Neuronal stem cell (in vitro differentiated cells): ENCODE measurements around the gene E4F1.
A peak's percentile ranks its signal among the peaks of the same experiment; 100 is the strongest.

Source experiments
- DNase-seq: peaks from one replicate; pipeline ENCODE4 v3.0.0-alpha.2; 2013; ENCODE audit warnings: low spot score
- H2AFZ ChIP-seq: one replicate; pipeline ENCODE4 v1.6.1; 2013; ENCODE audit warnings: mild to moderate bottlenecking, low read length, inconsistent platforms
- H2AK5ac ChIP-seq: 2 replicates; pipeline ENCODE4 v1.6.1; 2013; ENCODE audit warnings: low read depth, mild to moderate bottlenecking, inconsistent platforms, low read length, moderate library complexity, mixed read lengths
- H2BK120ac ChIP-seq: 2 replicates; pipeline ENCODE4 v1.6.1; 2013; ENCODE audit warnings: low read depth, mild to moderate bottlenecking, inconsistent platforms, low read length, moderate library complexity, mixed read lengths
- H2BK12ac ChIP-seq: one replicate; pipeline ENCODE4 v1.6.1; 2013; ENCODE audit warnings: low read length, inconsistent platforms
- H2BK15ac ChIP-seq: 2 replicates; pipeline ENCODE4 v1.6.1; 2013; ENCODE audit warnings: mild to moderate bottlenecking, low read length, inconsistent platforms, mixed read lengths
- H2BK5ac ChIP-seq: one replicate; pipeline ENCODE4 v1.6.1; 2013; ENCODE audit warnings: inconsistent platforms, mild to moderate bottlenecking, low read length, moderate library complexity
- H3K14ac ChIP-seq: one replicate; pipeline ENCODE4 v1.6.1; 2013; ENCODE audit warnings: low read length, inconsistent platforms
- H3K18ac ChIP-seq: 2 replicates; pipeline ENCODE4 v1.6.1; 2013; ENCODE audit warnings: low read length, inconsistent platforms
- H3K23ac ChIP-seq: 2 replicates; pipeline ENCODE4 v1.6.1; 2013; ENCODE audit warnings: low read depth, mild to moderate bottlenecking, mixed read lengths, low read length, inconsistent platforms; ENCODE audit not compliant: poor library complexity
- H3K27ac ChIP-seq: replicated peaks from 3 replicates; pipeline ENCODE4 v1.5.1; 2013; ENCODE audit warnings: low read length, inconsistent platforms
- H3K27me3 ChIP-seq, 3 experiments: 2 replicates each; pipeline ENCODE4 v1.6.1; 2013; ENCODE audit warnings: low read length in 3 of 3, mild to moderate bottlenecking in 2 of 3, inconsistent platforms in 1 of 3, low read depth in 1 of 3, mixed read lengths in 1 of 3, moderate library complexity in 1 of 3; ENCODE audit not compliant: control insufficient read depth in 3 of 3, insufficient read depth in 3 of 3
- H3K36me3 ChIP-seq, 2 donors: replicated peaks in 1 of 2; 2 replicates each; pipeline ENCODE4 v1.6.1; 2013; ENCODE audit warnings: low read length in 2 of 2; ENCODE audit not compliant: control insufficient read depth in 2 of 2, insufficient read depth in 2 of 2
- H3K4ac ChIP-seq: 2 replicates; pipeline ENCODE4 v1.6.1; 2013; ENCODE audit warnings: inconsistent platforms, mild to moderate bottlenecking, low read length, moderate library complexity
- H3K4me1 ChIP-seq, 2 donors: 1 replicate in 1 of 2; 2 replicates in 1 of 2; pipeline ENCODE4 v1.6.1; 2013; ENCODE audit warnings: low read length in 2 of 2, low read depth in 1 of 2; ENCODE audit not compliant: control insufficient read depth in 2 of 2, insufficient read depth in 1 of 2
- H3K4me2 ChIP-seq: one replicate; pipeline ENCODE4 v1.6.1; 2013; ENCODE audit warnings: mild to moderate bottlenecking, low read length, inconsistent platforms; ENCODE audit not compliant: insufficient read depth, poor library complexity, severe bottlenecking
- H3K4me3 ChIP-seq, 2 donors: 2 replicates each; pipeline ENCODE4 v1.5.1; 2013; ENCODE audit warnings: low read length in 2 of 2, mild to moderate bottlenecking in 2 of 2, inconsistent platforms in 1 of 2, moderate library complexity in 1 of 2
- H3K79me1 ChIP-seq: one replicate; pipeline ENCODE4 v1.6.1; 2013; ENCODE audit warnings: low read depth, mild to moderate bottlenecking, inconsistent platforms, low read length, moderate library complexity
- H3K9ac ChIP-seq: one replicate; pipeline ENCODE4 v1.6.1; 2013; ENCODE audit warnings: mild to moderate bottlenecking, low read depth, low read length, inconsistent platforms; ENCODE audit not compliant: poor library complexity
- H3K9me3 ChIP-seq, 2 donors: replicated peaks in 1 of 2; 2 replicates each; pipeline versions ENCODE3 to v1.6.1; 2013; ENCODE audit warnings: low read length in 2 of 2, mild to moderate bottlenecking in 2 of 2, inconsistent platforms in 1 of 2, low read depth in 1 of 2, mixed read lengths in 1 of 2, moderate library complexity in 1 of 2; ENCODE audit not compliant: control insufficient read depth in 2 of 2, insufficient read depth in 1 of 2
- H4K8ac ChIP-seq: one replicate; pipeline ENCODE4 v1.6.1; 2013; ENCODE audit warnings: low read depth, mild to moderate bottlenecking, inconsistent platforms, low read length, moderate library complexity
- H4K91ac ChIP-seq: one replicate; pipeline ENCODE4 v1.6.1; 2013; ENCODE audit warnings: low read length, low read depth, mild to moderate bottlenecking, inconsistent platforms; ENCODE audit not compliant: poor library complexity
- whole genome bisulfite sequencing, 2 donors: extraction: QIAGEN DNeasy Blood & Tissue Kit; methylation state at CpG; one replicate each; pipeline ENCODE4 v1.1.7; 2013; ENCODE audit warnings: missing lambda C conversion rate in 2 of 2, mixed read lengths in 1 of 2; ENCODE audit not compliant: insufficient read length in 2 of 2, insufficient replicate concordance in 1 of 2; ENCODE audit errors: extremely low coverage in 2 of 2; 5-methylcytosine and 5-hydroxymethylcytosine counted together

The E4F1 gene

DNA sequence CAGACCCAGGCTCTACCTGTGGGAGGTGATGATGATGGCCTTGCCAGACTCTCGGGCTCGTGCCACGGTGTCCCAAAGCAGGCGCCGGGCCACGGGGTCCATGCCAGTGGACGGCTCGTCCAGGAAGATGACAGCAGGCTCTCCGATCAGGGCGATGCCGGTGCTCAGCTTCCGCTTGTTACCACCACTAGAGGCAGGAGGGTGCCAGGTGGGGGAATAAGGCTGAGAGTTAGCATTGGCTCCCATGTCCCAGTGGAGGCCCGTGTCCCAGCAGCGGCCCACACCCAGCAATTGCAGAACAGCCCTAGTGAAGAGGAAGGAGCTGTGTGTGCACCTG, 54.8 kb downstream of the E4F1 start:
- Histone ChIP-seq H2AK5ac (peak overlapping the region; percentile 25), H3K27me3 (no peaks in the 10 kb centered on the region), H3K4me2 (no peak overlapping the region), H2BK12ac (no peak overlapping the region), H3K4me3 (no peak overlapping the region), H4K91ac (no peak overlapping the region), H2BK5ac (no peak overlapping the region), H3K4ac (no peak overlapping the region), H3K23ac (no peak overlapping the region), H3K4me1 (no peaks in the 10 kb centered on the region), H2AFZ (no peak overlapping the region), H3K36me3 (peaks cover 0 to 8% of the 10 kb centered on the region in 2 donors), H3K9me3 (no peaks in the 10 kb centered on the region), H3K9ac (no peak overlapping the region), H2BK120ac (no peak overlapping the region), H3K27ac (no peak overlapping the region), H4K8ac (no peak overlapping the region), H3K18ac (no peak overlapping the region), H3K14ac (no peak overlapping the region), H2BK15ac (no peak overlapping the region), H3K79me1 (peaks cover 2% of the 10 kb centered on the region)
- no peak for DNase-seq
- WGBS, 2 donors = no CpG with 5 or more reads among the region's 14 CpGs

DNA sequence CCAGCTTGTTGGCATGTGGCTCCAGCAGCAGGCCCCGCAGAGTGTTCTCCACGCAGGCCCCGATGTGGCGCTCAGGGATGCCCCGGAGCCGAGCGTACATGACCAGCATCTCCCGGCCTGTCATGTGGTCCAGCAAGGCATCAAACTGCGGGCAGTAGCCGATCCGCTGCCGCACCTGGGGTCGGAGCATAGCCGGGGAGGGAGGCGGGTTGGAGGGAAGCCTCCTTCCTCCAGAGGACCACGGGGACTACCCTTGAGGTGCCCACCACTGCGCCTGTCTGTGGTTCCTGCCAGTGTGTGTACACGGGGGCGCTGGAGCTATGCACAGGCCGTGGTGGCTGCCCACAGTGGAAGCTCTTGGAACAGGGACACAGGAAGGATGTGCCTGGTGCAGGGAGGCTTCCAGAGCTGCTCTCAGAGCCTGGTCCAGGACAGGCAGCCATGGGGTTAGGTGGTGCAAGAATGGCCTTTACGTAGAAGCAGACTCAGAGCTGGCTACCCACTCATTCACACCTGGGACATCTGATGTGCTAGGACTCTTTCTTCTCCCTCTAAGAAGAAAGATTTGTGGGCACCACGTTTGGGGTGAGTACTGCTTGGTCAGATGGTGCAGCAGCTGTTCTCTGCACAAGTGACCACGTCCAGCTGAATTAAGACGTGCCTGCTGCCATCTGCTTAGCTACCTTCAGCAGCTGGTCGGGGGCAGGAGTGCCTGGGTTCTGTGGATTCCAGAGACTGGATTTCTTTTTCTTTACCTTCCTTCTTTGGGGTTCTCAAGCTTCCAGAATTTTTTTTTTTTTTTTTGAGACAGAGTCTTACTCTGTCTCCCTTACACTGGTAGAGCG, 55.8 kb downstream of the E4F1 start:
- no peak for DNase-seq
- Histone ChIP-seq H3K36me3 (peaks cover 0 to 8% of the 10 kb centered on the region in 2 donors), H2BK15ac (no peak overlapping the region), H3K23ac (peak overlapping the region; percentile 59), H3K4ac (no peak overlapping the region), H3K9me3 (peaks cover 0 to 2% of the 10 kb centered on the region in 2 donors), H3K9ac (peak overlapping the region; percentile 60), H3K14ac (no peak overlapping the region), H3K79me1 (no peaks in the 10 kb centered on the region), H3K27me3 (no peaks in the 10 kb centered on the region), H4K91ac (no peak overlapping the region), H3K4me1 (no peaks in the 10 kb centered on the region), H3K4me3 (no peak overlapping the region), H2BK5ac (no peak overlapping the region), H3K4me2 (no peak overlapping the region), H2BK120ac (no peak overlapping the region), H2AFZ (no peak overlapping the region), H3K18ac (no peak overlapping the region), H2AK5ac (no peak overlapping the region), H3K27ac (no peak overlapping the region), H4K8ac (no peak overlapping the region), H2BK12ac (no peak overlapping the region)
- no CpG with 5 or more reads among the region's 26 CpGs for WGBS, 2 donors

DNA sequence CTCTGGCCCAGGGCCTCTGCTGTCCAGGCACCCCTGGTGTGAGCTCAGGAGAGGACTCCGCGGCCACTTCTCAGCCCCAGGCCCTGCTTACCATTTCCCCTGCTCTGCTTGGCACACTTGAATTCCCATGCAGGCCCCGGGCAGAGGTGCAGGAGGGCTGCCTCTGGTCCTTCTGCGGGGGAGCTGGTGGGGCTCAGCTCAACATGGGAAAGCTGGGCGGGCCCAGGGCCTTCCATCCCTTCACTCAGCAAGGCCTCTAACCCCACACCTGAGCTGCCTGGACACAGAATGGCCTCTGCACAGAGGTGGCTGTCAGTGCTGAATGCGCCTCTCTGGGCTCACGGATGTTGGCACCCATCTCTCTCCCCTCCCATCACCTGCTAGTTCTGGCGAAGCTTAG, 57.1 kb downstream of the E4F1 start:
- H2BK5ac ChIP-seq = peak overlapping the region; percentile 66
- no CpG with 5 or more reads among the region's 8 CpGs for WGBS, 2 donors
- peaks cover 0 to 14% of the 10 kb centered on the region in 2 donors for H3K36me3 ChIP-seq
- peaks cover 0 to 2% of the 10 kb centered on the region in 2 donors for H3K9me3 ChIP-seq
- peak overlapping the region; percentile 31 for H3K23ac ChIP-seq
- H3K79me1 ChIP-seq = no peaks in the 10 kb centered on the region
- H3K18ac ChIP-seq = no peak overlapping the region
- no peaks in the 10 kb centered on the region for H3K27me3 ChIP-seq
- no peak overlapping the region for H2BK120ac ChIP-seq
- no peak overlapping the region for H2BK12ac ChIP-seq
- H3K9ac ChIP-seq = peak overlapping the region; percentile 44
- H2BK15ac ChIP-seq = no peak overlapping the region
- no peak overlapping the region for H3K27ac ChIP-seq
- no peak for DNase-seq
- no peaks in the 10 kb centered on the region for H3K4me1 ChIP-seq
- no peak overlapping the region for H3K4me2 ChIP-seq
- H3K4me3 ChIP-seq = no peak overlapping the region
- no peak overlapping the region for H2AFZ ChIP-seq
- H2AK5ac ChIP-seq = peak overlapping the region; percentile 63
- H4K8ac ChIP-seq = peak overlapping the region; percentile 17
- no peak overlapping the region for H3K14ac ChIP-seq
- no peak overlapping the region for H4K91ac ChIP-seq
- no peak overlapping the region for H3K4ac ChIP-seq

DNA sequence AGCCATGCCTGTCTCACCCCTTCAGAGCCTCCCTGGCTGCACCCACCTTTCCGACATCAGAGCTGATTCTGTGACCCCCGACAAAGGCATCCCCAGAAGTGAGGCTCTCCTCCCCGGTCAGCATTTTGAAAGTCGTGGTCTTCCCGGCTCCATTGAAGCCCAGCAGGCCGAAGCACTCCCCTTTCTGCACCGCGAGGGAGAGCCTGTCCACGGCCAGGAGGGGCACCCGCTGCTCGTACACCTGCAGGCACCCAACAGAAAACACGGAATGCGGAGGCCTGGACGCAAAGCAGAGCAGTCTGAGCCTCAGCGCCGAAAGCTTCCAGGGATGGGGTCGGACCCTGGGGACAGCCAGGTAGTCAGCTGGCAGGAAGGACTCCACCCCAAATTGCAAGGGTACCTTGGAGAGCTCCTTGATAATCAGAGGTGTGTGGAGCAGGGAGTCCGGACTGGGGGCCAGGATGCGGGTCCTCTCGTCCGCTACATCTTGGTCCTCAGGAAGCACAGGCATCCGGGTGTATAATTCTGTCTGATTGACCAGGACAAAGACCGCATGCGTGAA, 57.7 kb downstream of the E4F1 start:
- H3K27ac ChIP-seq = no peak overlapping the region
- H3K9me3 ChIP-seq = peaks cover 0 to 2% of the 10 kb centered on the region in 2 donors
- H3K9ac ChIP-seq = peak overlapping the region; percentile 44
- no peak overlapping the region for H3K18ac ChIP-seq
- H3K23ac ChIP-seq = no peak overlapping the region
- H3K27me3 ChIP-seq = no peaks in the 10 kb centered on the region
- H4K91ac ChIP-seq = no peak overlapping the region
- H3K36me3 ChIP-seq = peaks cover 0 to 11% of the 10 kb centered on the region in 2 donors
- no peak overlapping the region for H3K4ac ChIP-seq
- H2BK15ac ChIP-seq = no peak overlapping the region
- no peak overlapping the region for H2AFZ ChIP-seq
- WGBS, 2 donors = no CpG with 5 or more reads among the region's 24 CpGs
- no peaks in the 10 kb centered on the region for H3K79me1 ChIP-seq
- no peaks in the 10 kb centered on the region for H3K4me1 ChIP-seq
- H2BK120ac ChIP-seq = no peak overlapping the region
- H2AK5ac ChIP-seq = peak overlapping the region; percentile 63
- DNase-seq = no peak
- H3K14ac ChIP-seq = no peak overlapping the region
- no peak overlapping the region for H3K4me2 ChIP-seq
- H2BK5ac ChIP-seq = peak overlapping the region; percentile 66
- no peak overlapping the region for H3K4me3 ChIP-seq
- H2BK12ac ChIP-seq = peak overlapping the region; percentile 41
- H4K8ac ChIP-seq = peak overlapping the region; percentile 17
